GM10248 (cell line): ENCODE results near the gene ADGRE1.

Experiments
- CTCF ChIA-PET: fragments of 300-600 bp; sonication (Branson Sonifier 250); formaldehyde crosslinking; extraction: SDS; loops from one replicate; lab custom pipeline; 2021; ENCODE audit warnings: antibody characterized with exemption; lab: Yijun Ruan, JAX
- POLR2A ChIA-PET: fragments of 350-650 bp; sonication (Branson Sonifier 250); formaldehyde crosslinking; extraction: SDS; loops from one replicate; lab custom pipeline; 2020; ENCODE audit warnings: antibody characterized with exemption; lab: Yijun Ruan, JAX
- DNase-seq: peaks from one replicate; pipeline ENCODE4 v3.0.0; 2012; ENCODE audit errors: extremely low spot score
- CTCF ChIP-seq: IDR thresholded peaks from 2 replicates; pipeline ENCODE4 v1.5.1; 2012; ENCODE audit warnings: mild to moderate bottlenecking, low read depth; ENCODE audit errors: extremely low read depth, missing control alignments, control extremely low read depth

The ADGRE1 gene

GRCh38 chr19:6987850-6988249 lies 100.5 kb downstream of the ADGRE1 start:
- TF ChIP-seq CTCF = no peak
- no peak for DNase-seq
- POLR2A ChIA-PET = no interaction called here
- CTCF ChIA-PET = interaction anchor here (0.8 to 1.8 kb wide), 3 partner anchors 8 to 13 kb away, joined by 3 to 6 read pairs (median 3); no protein-coding TSS in a partner anchor

- DNase-seq = no peak
- POLR2A ChIA-PET = no interaction called here
- no peak for TF ChIP-seq CTCF
- CTCF ChIA-PET = interaction anchor here (0.8 to 1.8 kb wide), 3 partner anchors 8 to 13 kb away, joined by 3 to 6 read pairs (median 3); no protein-coding TSS in a partner anchor
Measured at GRCh38 chr19:6988257-6988656, 100.9 kb downstream of the ADGRE1 start.
